Liver (tissue), 9 donors: Measurements from ENCODE around the gene ATP13A2. TPM values are rescaled to one million over a fixed set of nuclear protein-coding genes. Genes with fewer than 3 reads are reported as not detected.

ENCODE experiments used
- DNase-seq: peaks from one replicate; pipeline ENCODE4 v3.0.0-alpha.2; 2017; ENCODE audit warnings: low spot score
- H3K27ac ChIP-seq, 2 donors: one replicate each; pipeline ENCODE4 v1.7.0; 2013; ENCODE audit warnings: inconsistent platforms in 2 of 2, low read length in 2 of 2, control low read depth in 1 of 2, low read depth in 1 of 2, mild to moderate bottlenecking in 1 of 2
- H3K27me3 ChIP-seq, 4 donors: one replicate each; pipeline versions ENCODE4 v1.6.1 to v1.7.0; 2013; ENCODE audit warnings: low read length in 3 of 4, inconsistent platforms in 1 of 4, mild to moderate bottlenecking in 1 of 4, moderate library complexity in 1 of 4; ENCODE audit not compliant: control insufficient read depth in 4 of 4, insufficient read depth in 4 of 4
- H3K36me3 ChIP-seq, 4 donors: one replicate each; pipeline versions ENCODE4 v1.6.1 to v1.7.0; 2013; ENCODE audit warnings: low read length in 3 of 4, mild to moderate bottlenecking in 3 of 4, low read depth in 1 of 4, moderate library complexity in 1 of 4; ENCODE audit not compliant: control insufficient read depth in 4 of 4, insufficient read depth in 3 of 4
- H3K4me1 ChIP-seq, 4 donors: one replicate each; pipeline versions ENCODE4 v1.6.1 to v1.7.0; 2013; ENCODE audit warnings: low read length in 3 of 4, mild to moderate bottlenecking in 3 of 4, moderate library complexity in 1 of 4; ENCODE audit not compliant: control insufficient read depth in 4 of 4, insufficient read depth in 4 of 4
- H3K4me3 ChIP-seq, 3 donors: one replicate each; pipeline versions ENCODE4 v1.6.1 to v1.7.0; 2013; ENCODE audit warnings: low read length in 3 of 3, control low read depth in 1 of 3, low read depth in 1 of 3, mild to moderate bottlenecking in 1 of 3
- H3K9ac ChIP-seq, 2 donors: one replicate each; pipeline ENCODE4 v1.7.0; 2013; ENCODE audit warnings: low read length in 2 of 2, mild to moderate bottlenecking in 2 of 2, moderate library complexity in 2 of 2, control low read depth in 1 of 2, low read depth in 1 of 2
- H3K9me3 ChIP-seq, 4 donors: one replicate each; pipeline versions ENCODE4 v1.6.1 to v1.7.0; 2013; ENCODE audit warnings: low read length in 3 of 4; ENCODE audit not compliant: control insufficient read depth in 4 of 4
- ATF3 ChIP-seq: IDR thresholded peaks from 2 replicates; pipeline ENCODE4 v1.6.1; 2016; ENCODE audit warnings: antibody characterized with exemption
- CTCF ChIP-seq: fragments of 150-350 bp; IDR thresholded peaks from 2 replicates; pipeline ENCODE4 v1.5.1; 2017; ENCODE audit warnings: improper control_type of control experiment, low read depth, low read length; ENCODE audit not compliant: missing input control
- EGR1 ChIP-seq, 2 donors: IDR thresholded peaks; 2 replicates each; pipeline ENCODE4 v1.6.1; 2016 to 2018; ENCODE audit warnings: antibody characterized with exemption in 2 of 2, low read depth in 2 of 2
- FOXA1 ChIP-seq: IDR thresholded peaks from 2 replicates; pipeline ENCODE4 v1.6.1; 2016; ENCODE audit warnings: antibody characterized with exemption
- GABPA ChIP-seq, 2 donors: IDR thresholded peaks in 1 of 2; conservative IDR thresholded peaks in 1 of 2; 2 replicates each; pipeline ENCODE4 v1.6.1; 2016; ENCODE audit warnings: antibody characterized with exemption in 2 of 2, mild to moderate bottlenecking in 1 of 2, moderate library complexity in 1 of 2
- HNF4A ChIP-seq, 2 donors: conservative IDR thresholded peaks; 2 replicates each; pipeline ENCODE4 v1.6.1; 2016; ENCODE audit warnings: antibody characterized with exemption in 2 of 2, mild to moderate bottlenecking in 2 of 2
- HNF4G ChIP-seq: IDR thresholded peaks from 2 replicates; pipeline ENCODE4 v1.6.1; 2016; ENCODE audit warnings: antibody characterized with exemption
- JUND ChIP-seq, 2 donors: IDR thresholded peaks; 2 replicates each; pipeline ENCODE4 v1.6.1; 2016; ENCODE audit warnings: antibody characterized with exemption in 2 of 2
- MAX ChIP-seq: IDR thresholded peaks from 2 replicates; pipeline ENCODE4 v1.6.1; 2016; ENCODE audit warnings: antibody characterized with exemption
- NR2F2 ChIP-seq: IDR thresholded peaks from 2 replicates; pipeline ENCODE4 v1.6.1; 2016; ENCODE audit warnings: antibody characterized with exemption
- RAD21 ChIP-seq, 2 donors: IDR thresholded peaks; 2 replicates each; pipeline ENCODE4 v1.6.1; 2016; ENCODE audit warnings: antibody characterized with exemption in 2 of 2, mild to moderate bottlenecking in 2 of 2
- REST ChIP-seq: IDR thresholded peaks from 2 replicates; pipeline ENCODE4 v1.6.1; 2016; ENCODE audit warnings: antibody characterized with exemption, mild to moderate bottlenecking
- RXRA ChIP-seq, 2 donors: IDR thresholded peaks; 2 replicates each; pipeline ENCODE4 v1.6.1; 2017 to 2018; ENCODE audit warnings: antibody characterized with exemption in 2 of 2, mild to moderate bottlenecking in 1 of 2
- SP1 ChIP-seq: IDR thresholded peaks from 2 replicates; pipeline ENCODE4 v1.6.1; 2018; ENCODE audit warnings: antibody characterized with exemption, mild to moderate bottlenecking
- TAF1 ChIP-seq: conservative IDR thresholded peaks from 2 replicates; pipeline ENCODE4 v1.6.1; 2016; ENCODE audit warnings: antibody characterized with exemption, mild to moderate bottlenecking
- ZBTB33 ChIP-seq: IDR thresholded peaks from 2 replicates; pipeline ENCODE4 v1.6.1; 2016; ENCODE audit warnings: antibody characterized with exemption
- WGBS: extraction: QIAGEN DNeasy Blood & Tissue Kit; methylation state at CpG from one replicate; pipeline ENCODE4 v1.1.7; 2013; 5-methylcytosine and 5-hydroxymethylcytosine counted together
- polyA plus RNA-seq, 2 donors: library from polyadenylated mRNA; stranded (reverse) in 1 of 2; unstranded in 1 of 2; fragments of 200-250 nt in 1 of 2; fragments of >200 nt in 1 of 2; fragmentation: Nextera tagmentation in 1 of 2; extraction: Ambion mirVana in 1 of 2; gene quantifications; one replicate each; pipeline versions ENCODE4 v1.2.1 to v1.2.3, GENCODE V29; 2013 to 2015
- total RNA-seq, 2 donors: library from RNA; depleted of rRNA; stranded (reverse); fragments of >200 nt; gene quantifications; one replicate each; pipeline ENCODE4 v1.2.3, GENCODE V29; 2014
- donor health status: healthy.
- donor health status: healthy.
- donor health status: healthy.
- donor health status: healthy.
- donor health status: healthy.

The ATP13A2 gene
- total and polyA plus RNA-seq, 4 donors = 2.4 to 12.2 (median 8.1) TPM

GRCh38 chr1:16978567-16979474, 32.9 kb downstream of the ATP13A2 start:
- peaks cover 0 to 4% (median 0%) of the 10 kb centered on the region in 4 donors for H3K4me1 ChIP-seq
- no peak overlapping the region for H3K9ac ChIP-seq
- TF ChIP-seq TAF1 (no peak), JUND (IDR thresholded peaks at IDR 0.05) (no peak), FOXA1 (no peak), NR2F2 (no peak), RXRA (IDR thresholded peaks at IDR 0.05) (no peak), ZBTB33 (no peak), REST (no peak), HNF4G (no peak)
- no peak overlapping the region for H3K4me3 ChIP-seq
- H3K36me3 ChIP-seq = no peaks in the 10 kb centered on the region
- H3K27me3 ChIP-seq = peaks cover 0 to 2% (median 0%) of the 10 kb centered on the region in 4 donors
- WGBS = 83% methylated on average over 20 of the region's 20 CpGs
- H3K27ac ChIP-seq = no peak overlapping the region
- DNase-seq = no peak
- no peaks in the 10 kb centered on the region for H3K9me3 ChIP-seq

- TF ChIP-seq ATF3 (no peak), CTCF (no peak), MAX (no peak), RAD21 (IDR thresholded peaks at IDR 0.05) (no peak), JUND (IDR thresholded peaks at IDR 0.05) (no peak), EGR1 (IDR thresholded peaks at IDR 0.05; ENCODE audit: low read depth in 2 of 2) (no peak), GABPA (IDR thresholded peaks at IDR 0.05 in 1 of 2, conservative IDR thresholded peaks at IDR 0.05 in 1 of 2) (no peak), TAF1 (no peak), REST (no peak), HNF4A (conservative IDR thresholded peaks at IDR 0.05) (no peak), SP1 (no peak), RXRA (IDR thresholded peaks at IDR 0.05) (no peak)
- no peak for DNase-seq
- Histone ChIP-seq H3K9me3 (no peaks in the 10 kb centered on the region), H3K27ac (no peak overlapping the region), H3K36me3 (no peaks in the 10 kb centered on the region), H3K4me1 (peaks cover 0 to 4% (median 0%) of the 10 kb centered on the region in 4 donors), H3K27me3 (peaks cover 0 to 2% (median 0%) of the 10 kb centered on the region in 4 donors), H3K4me3 (no peak overlapping the region), H3K9ac (no peak overlapping the region)
- WGBS = 87% methylated on average over 4 of the region's 4 CpGs
Observed at GRCh38 chr1:16978139-16978538, 33.6 kb downstream of the ATP13A2 start.
